Gastroesophageal sphincter (tissue), 3 donors: ENCODE results near the gene CENPT.

Source experiments
- POLR2A ChIP-seq, 2 donors: fragments of 450-650 bp; IDR thresholded peaks; one replicate each; pipeline ENCODE4 v1.6.1; 2017; ENCODE audit warnings: antibody characterized with exemption in 2 of 2, mild to moderate bottlenecking in 2 of 2, moderate library complexity in 1 of 2
- POLR2AphosphoS5 ChIP-seq: sonication (generic); formaldehyde crosslinking; IDR thresholded peaks from one replicate; pipeline ENCODE4 v1.6.1; 2017; ENCODE audit warnings: antibody characterized with exemption
- TF ChIP-seq, protein P1 (sequence below), 4 experiments: fragments of 200-600 bp in 2 of 4; fragments of 450-650 bp in 2 of 4; sonication (generic) in 1 of 4; IDR thresholded peaks; one replicate each; pipeline ENCODE4 v1.5.1; 2017 to 2019; ENCODE audit warnings: antibody characterized with exemption in 4 of 4, mild to moderate bottlenecking in 2 of 4, moderate library complexity in 2 of 4

DNA sequence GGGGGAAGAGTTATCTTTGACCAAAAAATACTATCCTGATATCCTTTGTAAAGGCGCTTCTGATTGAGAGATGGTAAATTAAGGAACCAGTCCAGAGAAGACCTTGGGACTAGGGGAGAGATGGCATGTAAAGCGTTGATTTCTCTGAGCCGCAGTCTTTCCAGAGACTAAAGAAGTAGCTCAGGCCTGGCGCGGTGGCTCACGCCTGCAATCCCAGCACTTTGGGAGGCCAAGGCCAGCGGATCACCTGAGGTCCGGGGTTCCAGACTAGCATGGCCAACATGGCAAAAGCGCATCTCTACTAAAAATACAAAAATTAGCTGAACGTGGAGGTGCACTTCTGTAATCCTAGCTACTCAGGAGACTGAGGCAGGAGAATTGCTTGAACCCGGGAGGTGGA lies 625 bp upstream of the CENPT start:
- TF ChIP-seq, protein P1, sequence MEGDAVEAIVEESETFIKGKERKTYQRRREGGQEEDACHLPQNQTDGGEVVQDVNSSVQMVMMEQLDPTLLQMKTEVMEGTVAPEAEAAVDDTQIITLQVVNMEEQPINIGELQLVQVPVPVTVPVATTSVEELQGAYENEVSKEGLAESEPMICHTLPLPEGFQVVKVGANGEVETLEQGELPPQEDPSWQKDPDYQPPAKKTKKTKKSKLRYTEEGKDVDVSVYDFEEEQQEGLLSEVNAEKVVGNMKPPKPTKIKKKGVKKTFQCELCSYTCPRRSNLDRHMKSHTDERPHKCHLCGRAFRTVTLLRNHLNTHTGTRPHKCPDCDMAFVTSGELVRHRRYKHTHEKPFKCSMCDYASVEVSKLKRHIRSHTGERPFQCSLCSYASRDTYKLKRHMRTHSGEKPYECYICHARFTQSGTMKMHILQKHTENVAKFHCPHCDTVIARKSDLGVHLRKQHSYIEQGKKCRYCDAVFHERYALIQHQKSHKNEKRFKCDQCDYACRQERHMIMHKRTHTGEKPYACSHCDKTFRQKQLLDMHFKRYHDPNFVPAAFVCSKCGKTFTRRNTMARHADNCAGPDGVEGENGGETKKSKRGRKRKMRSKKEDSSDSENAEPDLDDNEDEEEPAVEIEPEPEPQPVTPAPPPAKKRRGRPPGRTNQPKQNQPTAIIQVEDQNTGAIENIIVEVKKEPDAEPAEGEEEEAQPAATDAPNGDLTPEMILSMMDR (IDR thresholded peaks at IDR 0.05), result no peak
- TF ChIP-seq POLR2AphosphoS5, result no peak
- no peak for TF ChIP-seq POLR2A (IDR thresholded peaks at IDR 0.05)
